Esophagus muscularis mucosa (tissue), 4 donors: Measurements from ENCODE around the gene CYP39A1.

Source experiments
- EP300 ChIP-seq: sonication (generic); formaldehyde crosslinking; IDR thresholded peaks from one replicate; pipeline ENCODE4 v1.6.1; 2017; ENCODE audit warnings: antibody characterized with exemption
- POLR2A ChIP-seq: fragments of 450-650 bp; IDR thresholded peaks from one replicate; pipeline ENCODE4 v1.6.1; 2017; ENCODE audit warnings: antibody characterized with exemption, moderate library complexity, mild to moderate bottlenecking, low read depth
- POLR2AphosphoS5 ChIP-seq, 2 donors: sonication (generic); formaldehyde crosslinking; IDR thresholded peaks; one replicate each; pipeline ENCODE4 v1.6.1; 2017; ENCODE audit warnings: antibody characterized with exemption in 2 of 2
- TF ChIP-seq, protein P1 (sequence below), 3 experiments: fragments of 200-600 bp in 2 of 3; fragments of 450-650 bp in 1 of 3; sonication (generic) in 2 of 3; IDR thresholded peaks; one replicate each; pipeline ENCODE4 v1.5.1; 2017 to 2019; ENCODE audit warnings: antibody characterized with exemption in 3 of 3, mild to moderate bottlenecking in 2 of 3, moderate library complexity in 1 of 3

DNA sequence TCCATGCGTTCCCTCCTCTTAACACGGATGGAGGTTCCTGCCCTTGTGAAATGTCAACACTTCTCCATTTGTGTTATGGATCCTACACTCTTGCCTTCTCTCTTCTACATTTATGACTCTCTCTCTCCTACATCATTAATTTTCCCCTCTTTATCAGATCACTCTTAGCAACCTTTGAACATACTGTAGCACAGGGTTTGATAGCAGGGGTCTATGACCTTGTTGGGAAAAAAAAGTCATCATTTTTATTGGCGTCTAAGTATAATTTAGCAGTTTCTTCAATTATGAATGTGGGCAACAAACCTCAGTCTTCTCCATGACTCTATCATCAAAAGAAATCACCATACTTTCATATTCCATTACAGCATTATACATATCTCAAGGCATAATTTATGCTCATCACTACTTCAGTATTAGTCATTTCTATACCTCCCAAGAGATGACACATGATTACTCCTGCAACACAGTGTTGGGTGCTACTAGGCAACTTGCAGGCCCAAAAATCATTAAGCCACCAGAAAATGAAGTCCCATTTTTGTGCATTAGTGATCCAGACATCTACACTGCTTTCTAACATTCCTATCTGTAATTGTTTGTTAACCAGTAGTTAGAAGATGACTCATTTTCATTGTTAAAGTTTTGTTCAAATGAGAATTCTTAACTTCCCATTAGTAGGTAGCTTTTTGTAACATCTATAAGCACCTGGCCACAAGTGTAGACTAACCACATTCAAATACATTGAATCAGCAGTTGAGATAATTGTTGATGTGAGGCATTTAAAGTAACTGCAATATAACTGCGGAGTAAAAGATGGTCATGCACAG lies 9.5 kb downstream of the CYP39A1 start:
- TF ChIP-seq, protein P1, sequence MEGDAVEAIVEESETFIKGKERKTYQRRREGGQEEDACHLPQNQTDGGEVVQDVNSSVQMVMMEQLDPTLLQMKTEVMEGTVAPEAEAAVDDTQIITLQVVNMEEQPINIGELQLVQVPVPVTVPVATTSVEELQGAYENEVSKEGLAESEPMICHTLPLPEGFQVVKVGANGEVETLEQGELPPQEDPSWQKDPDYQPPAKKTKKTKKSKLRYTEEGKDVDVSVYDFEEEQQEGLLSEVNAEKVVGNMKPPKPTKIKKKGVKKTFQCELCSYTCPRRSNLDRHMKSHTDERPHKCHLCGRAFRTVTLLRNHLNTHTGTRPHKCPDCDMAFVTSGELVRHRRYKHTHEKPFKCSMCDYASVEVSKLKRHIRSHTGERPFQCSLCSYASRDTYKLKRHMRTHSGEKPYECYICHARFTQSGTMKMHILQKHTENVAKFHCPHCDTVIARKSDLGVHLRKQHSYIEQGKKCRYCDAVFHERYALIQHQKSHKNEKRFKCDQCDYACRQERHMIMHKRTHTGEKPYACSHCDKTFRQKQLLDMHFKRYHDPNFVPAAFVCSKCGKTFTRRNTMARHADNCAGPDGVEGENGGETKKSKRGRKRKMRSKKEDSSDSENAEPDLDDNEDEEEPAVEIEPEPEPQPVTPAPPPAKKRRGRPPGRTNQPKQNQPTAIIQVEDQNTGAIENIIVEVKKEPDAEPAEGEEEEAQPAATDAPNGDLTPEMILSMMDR (IDR thresholded peaks at IDR 0.05): no peak
- no peak for TF ChIP-seq POLR2A
- TF ChIP-seq POLR2AphosphoS5 (IDR thresholded peaks at IDR 0.05): no peak
- no peak for TF ChIP-seq EP300
